GM21825 (cell line): Measurements from ENCODE around the gene PPIP5K2.
A peak's percentile ranks its signal among the peaks of the same experiment; 100 is the strongest.

Experiments
- ATAC-seq: cut with Tn5 transposase; IDR thresholded peaks from one replicate; pipeline ENCODE4 v1.9.1; 2021; ENCODE audit warnings: mild to moderate bottlenecking, moderate library complexity; ENCODE audit not compliant: unreplicated experiment

PPIP5K2 gene

GRCh38 chr5:103235891-103236290, 115.8 kb downstream of the PPIP5K2 start:
- no peak for ATAC-seq

DNA sequence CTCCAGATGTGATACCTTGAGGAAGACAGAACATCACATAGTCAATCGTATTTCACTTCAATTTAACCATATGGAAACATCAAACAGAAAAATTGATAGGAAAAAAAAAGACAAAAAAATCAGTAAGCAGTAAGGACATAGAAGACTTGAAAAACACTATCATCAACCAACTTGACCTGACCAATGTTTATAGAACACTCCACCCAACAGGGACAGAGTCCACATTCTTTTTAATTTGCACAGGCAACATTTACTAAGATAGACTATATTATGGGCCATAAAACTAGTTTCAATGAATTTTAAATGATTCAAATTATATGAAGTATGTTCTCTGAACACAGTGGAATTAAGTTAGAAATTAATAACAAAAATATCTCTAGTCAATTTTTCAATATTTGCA, 117.7 kb downstream of the PPIP5K2 start:
- no peak for ATAC-seq

- no peak for ATAC-seq
These were observed 123.6 kb downstream of the PPIP5K2 start for GRCh38 chr5:103243665-103244064.

DNA sequence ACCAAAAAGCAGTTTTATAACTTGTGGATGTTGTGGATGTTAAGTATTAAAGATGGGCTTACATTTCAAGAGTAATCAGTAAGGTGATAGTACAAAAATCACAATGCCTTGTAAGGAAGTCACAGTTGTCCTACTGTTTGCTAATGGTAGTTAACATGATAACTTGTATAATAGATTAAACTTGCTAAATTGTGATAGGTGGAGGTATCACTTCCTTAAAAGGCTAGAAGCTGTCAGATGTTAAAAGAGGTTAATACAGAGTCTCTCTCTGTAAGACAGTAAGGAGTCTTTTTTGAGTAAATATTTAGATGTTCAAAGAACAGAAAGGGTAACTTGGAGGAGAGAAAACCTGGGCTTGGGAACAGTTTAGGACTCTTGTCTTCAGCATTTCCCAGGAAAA, 124.3 kb downstream of the PPIP5K2 start:
- ATAC-seq: no peak

DNA sequence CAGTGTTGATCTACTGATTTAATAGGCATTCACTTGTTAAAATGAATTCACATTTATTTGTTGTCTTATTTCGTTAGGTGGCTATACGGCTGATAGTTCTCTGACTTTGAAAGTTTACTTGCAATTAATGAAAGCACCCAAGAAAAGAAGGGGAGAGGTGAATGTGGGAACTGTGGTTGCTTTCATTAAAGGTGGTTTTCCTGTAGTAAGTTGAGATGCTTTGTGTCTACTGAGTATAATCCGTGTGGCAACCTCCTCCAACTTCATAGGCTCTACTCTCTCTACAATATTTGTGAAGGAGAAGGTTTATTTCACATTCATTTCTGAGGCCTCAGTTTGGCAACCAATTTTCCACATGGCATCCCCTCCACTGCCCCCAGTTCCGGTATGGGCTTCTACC, 125.7 kb downstream of the PPIP5K2 start:
- no peak for ATAC-seq

DNA sequence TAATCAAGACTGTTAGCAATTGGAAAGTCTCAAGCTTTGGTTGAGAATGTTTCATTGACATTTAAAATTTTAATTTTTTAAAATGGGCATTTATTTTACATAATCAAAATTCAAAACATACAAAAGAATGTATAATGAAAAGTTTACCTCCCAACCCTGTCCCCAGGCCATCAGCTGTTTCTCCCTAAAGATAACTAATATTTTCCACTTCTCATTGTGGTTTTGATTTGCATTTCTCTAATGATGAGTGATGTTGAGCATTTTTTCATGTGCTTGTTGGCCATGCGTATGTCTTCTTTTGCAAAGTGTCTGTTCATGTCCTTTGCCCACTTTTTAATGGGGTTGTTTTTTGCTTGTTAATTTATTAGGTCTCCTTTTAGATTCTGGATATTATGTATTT, 127.0 kb downstream of the PPIP5K2 start:
- no peak for ATAC-seq

GRCh38 chr5:103249068-103249467, 129.0 kb downstream of the PPIP5K2 start:
- no peak for ATAC-seq

GRCh38 chr5:103254921-103255320, 134.8 kb downstream of the PPIP5K2 start:
- ATAC-seq: no peak

DNA sequence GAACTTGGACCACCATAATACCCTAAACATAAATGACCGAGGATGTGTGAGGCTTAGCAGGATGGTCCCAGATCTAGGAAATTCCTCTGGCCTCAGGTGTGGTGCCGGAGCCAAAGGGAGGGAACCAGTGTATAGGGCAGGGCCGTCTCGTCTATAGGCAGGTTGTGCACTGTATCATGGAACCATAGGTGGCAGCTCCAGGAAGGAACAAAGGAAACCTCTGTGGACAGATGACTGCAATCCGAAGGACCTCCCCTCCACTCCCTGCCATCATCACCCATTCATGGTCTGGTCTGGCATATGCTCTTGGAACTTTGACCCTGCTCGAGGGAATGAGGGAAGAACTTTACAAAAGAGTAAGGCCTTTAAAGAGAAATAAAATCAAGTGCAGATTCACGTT, 135.6 kb downstream of the PPIP5K2 start:
- ATAC-seq: no peak

DNA sequence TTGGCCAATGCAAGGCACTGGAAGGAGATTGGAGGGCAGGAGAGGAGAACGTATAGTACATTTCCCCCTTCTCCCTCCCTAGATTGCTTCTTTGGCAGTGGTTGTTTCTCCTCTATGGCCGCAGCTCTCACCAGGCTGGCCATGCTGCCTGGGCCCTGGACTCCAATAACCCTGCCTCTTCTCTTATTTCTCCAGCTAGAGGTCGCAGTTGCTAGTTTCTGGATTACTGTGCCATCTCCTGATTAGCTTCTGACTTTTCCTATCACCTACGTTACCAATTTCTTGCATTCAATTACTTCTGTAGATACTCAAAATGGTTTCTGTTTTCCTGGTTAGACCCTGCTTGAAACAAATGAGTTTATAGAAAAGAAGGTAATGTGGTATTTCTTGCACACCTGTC, 136.1 kb downstream of the PPIP5K2 start:
- ATAC-seq: no peak

DNA sequence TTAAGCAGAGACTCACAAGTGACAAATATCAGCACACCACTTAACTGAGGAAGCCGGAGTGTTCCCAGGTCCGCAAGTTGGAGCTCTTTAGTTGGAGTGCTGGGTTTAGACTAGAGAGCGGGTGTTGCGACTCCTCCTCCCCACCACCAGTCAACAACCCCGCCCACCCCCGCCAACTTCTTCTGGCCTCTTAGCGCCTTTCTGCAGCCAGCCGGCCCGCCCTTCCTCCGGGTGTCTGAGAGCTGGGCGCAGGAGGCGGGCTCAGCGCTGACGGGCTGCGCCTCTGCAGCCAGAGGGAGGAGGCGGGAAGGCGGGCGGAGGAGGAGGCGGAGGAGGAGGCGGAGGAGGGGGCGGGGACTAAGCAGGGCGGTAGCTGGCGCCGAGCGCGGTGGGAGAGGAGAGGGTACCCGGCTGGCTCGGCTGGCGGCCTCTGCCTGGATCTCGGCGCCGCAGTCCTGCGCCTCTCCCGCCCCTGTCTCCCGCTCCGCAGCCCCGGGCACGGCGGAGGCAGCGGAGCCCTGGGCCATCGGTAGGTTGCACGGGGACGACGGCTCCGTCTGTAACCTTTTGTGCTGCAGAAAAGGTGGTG, 138.4 kb downstream of the PPIP5K2 start, which contains the start of gene MACIR:
Gene MACIR (plus strand): TSS at position 396 of the 589 bp plus-strand sequence. CDS start 17,157 bp downstream, outside the sequence.
- ATAC-seq: peak; percentile 86

DNA sequence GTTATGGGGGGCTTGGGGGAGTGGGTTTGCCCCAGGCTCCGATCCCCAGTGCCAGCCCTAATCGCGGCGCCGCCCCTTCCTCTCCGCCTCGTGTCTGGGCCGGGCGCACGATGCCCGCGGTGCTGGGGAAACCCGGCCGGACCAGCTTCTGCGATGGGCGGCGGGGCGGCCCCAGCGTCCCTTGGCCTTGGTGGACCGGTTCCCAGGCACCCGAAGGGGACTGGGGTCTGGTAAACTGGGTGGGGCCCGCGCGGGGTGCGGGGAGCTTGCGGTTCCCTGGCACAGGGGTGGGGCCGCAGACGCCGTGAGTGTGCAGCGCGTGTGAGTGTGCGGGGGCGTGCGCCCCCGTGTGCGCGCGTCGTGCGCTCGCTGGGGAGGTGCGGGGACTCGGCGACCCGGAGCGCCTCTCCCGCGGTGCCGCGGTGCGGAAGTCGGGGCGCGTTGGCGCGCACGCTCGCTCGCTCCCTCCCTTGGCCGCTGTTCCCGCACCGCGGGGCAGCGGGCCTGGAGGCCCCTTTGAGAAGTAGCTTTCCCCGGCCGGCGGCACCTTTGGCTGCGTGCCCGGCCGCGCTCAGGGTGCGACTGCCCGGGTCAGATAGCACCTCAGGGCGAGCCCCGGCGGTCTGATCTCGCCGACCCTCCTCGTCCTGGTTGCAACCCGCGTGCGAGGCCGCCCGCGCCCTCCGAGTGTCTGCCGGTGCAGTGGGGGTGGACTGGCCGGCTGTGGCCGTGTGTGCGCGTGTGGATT, 139.0 kb downstream of the PPIP5K2 start:
- ATAC-seq: peak; percentile 37

GRCh38 chr5:103259705-103260355, 139.7 kb downstream of the PPIP5K2 start:
- ATAC-seq: no peak

GRCh38 chr5:103260951-103261350, 140.8 kb downstream of the PPIP5K2 start:
- ATAC-seq: peak; percentile 20
